Body of pancreas (tissue), 4 donors: ENCODE results near the gene CYFIP2. TPM values are rescaled to one million over a fixed set of nuclear protein-coding genes. Genes with fewer than 3 reads are reported as not detected.

Source experiments
- ATAC-seq: fragments of 150-250 bp; one replicate; pipeline ENCODE4 v1.9.1; 2016
- DNase-seq, 4 donors: peaks; one replicate each; pipeline ENCODE4 v3.0.0-alpha.2; 2019
- H3K27ac ChIP-seq, 4 donors: fragments of 200-600 bp; sonication (generic); 1 replicate in 3 of 4; 2 replicates in 1 of 4; pipeline versions ENCODE4 v1.5.1 to v1.6.1; 2016 to 2019; ENCODE audit warnings: mild to moderate bottlenecking in 1 of 4, mixed read lengths in 1 of 4, moderate library complexity in 1 of 4
- H3K27me3 ChIP-seq, 2 donors: fragments of 200-600 bp; sonication (generic); one replicate each; pipeline ENCODE4 v1.6.0; 2016; ENCODE audit warnings: mild to moderate bottlenecking in 1 of 2
- H3K36me3 ChIP-seq, 2 donors: fragments of 200-600 bp; sonication (generic); replicated peaks in 1 of 2; 2 replicates each; pipeline ENCODE4 v1.5.1; 2016; ENCODE audit warnings: low read depth in 2 of 2; ENCODE audit not compliant: insufficient read depth in 1 of 2
- H3K4me1 ChIP-seq: fragments of 200-600 bp; sonication (generic); one replicate; pipeline ENCODE4 v1.6.0; 2016
- H3K4me3 ChIP-seq, 2 donors: fragments of 200-600 bp; sonication (generic); 1 replicate in 1 of 2; 2 replicates in 1 of 2; pipeline ENCODE4 v1.5.1; 2016 to 2019
- H3K9me3 ChIP-seq, 3 donors: fragments of 200-600 bp; sonication (generic); 1 replicate in 2 of 3; 2 replicates in 1 of 3; pipeline ENCODE4 v1.5.1; 2016
- CTCF ChIP-seq, 7 experiments: fragments of 450-650 bp in 4 of 7; fragments of 200-600 bp in 3 of 7; sonication (generic) in 3 of 7; IDR thresholded peaks; one replicate each; pipeline ENCODE4 v1.5.1; 2016 to 2019; ENCODE audit warnings: antibody characterized with exemption in 7 of 7
- POLR2A ChIP-seq, 3 donors: fragments of 450-650 bp; IDR thresholded peaks; one replicate each; pipeline ENCODE4 v1.6.1; 2016; ENCODE audit warnings: antibody characterized with exemption in 3 of 3, mild to moderate bottlenecking in 2 of 3
- WGBS, 2 donors: methylation state at CpG; one replicate each; pipeline ENCODE4 v1.1.5; 2017; 5-methylcytosine and 5-hydroxymethylcytosine counted together
- intact Hi-C: fragments of 100-400 bp; cut with DNase I; formaldehyde crosslinking; loops from one replicate; pipeline ENCODE4 v1.15.1; 2023
- total RNA-seq, 2 donors: library from RNA; depleted of rRNA; stranded (reverse); fragments of >200 nt; gene quantifications; one replicate each; pipeline ENCODE4 v1.1.0, GENCODE V29; 2016

The CYFIP2 gene
- 10 to 100 TPM; 15.6 to 22.1 TPM for total RNA-seq

- peak in 1 of 3 donors; percentile 39 for TF ChIP-seq POLR2A (IDR thresholded peaks at IDR 0.05)
- TF ChIP-seq CTCF (IDR thresholded peaks at IDR 0.05): no peak
- peak within 1 kb of the TSS in 3 of 4 donors; percentile 57 to 78 (median 66) for H3K27ac ChIP-seq
- ATAC-seq: peak; percentile 90
Measured at GRCh38 chr5:157265714-157266285, at the start of gene CYFIP2. CYFIP2 (plus strand) TSS chr5:157266123; CDS start chr5:157285362, 19,239 bp downstream.

GRCh38 chr5:157216391-157217142, 49.4 kb upstream of the CYFIP2 start:
- Histone ChIP-seq H3K27me3 (no peaks in the 10 kb centered on the region), H3K36me3 (no peaks in the 10 kb centered on the region), H3K4me3 (no peak overlapping the region), H3K9me3 (no peaks in the 10 kb centered on the region), H3K4me1 (no peaks in the 10 kb centered on the region), H3K27ac (no peak overlapping the region)
- no peak for TF ChIP-seq POLR2A (IDR thresholded peaks at IDR 0.05)
- no peak for TF ChIP-seq CTCF (IDR thresholded peaks at IDR 0.05)
- WGBS, 2 donors: 60% methylated on average over 6 of the region's 6 CpGs
- intact Hi-C loops: no loop called here
- ATAC-seq (no peak), DNase-seq (no peak)

More at GRCh38 chr5:157265714-157266285, at the start of gene CYFIP2:
- Histone ChIP-seq H3K27me3 (no peaks in the 10 kb centered on the region), H3K9me3 (no peaks in the 10 kb centered on the region), H3K36me3 (no peaks in the 10 kb centered on the region), H3K4me3 (peak within 1 kb of the TSS; percentile 15 to 54), H3K4me1 (peaks cover 16% of the 10 kb centered on the region)
- WGBS, 2 donors: 0% methylated on average over 16 to 38 of the region's 58 CpGs
- intact Hi-C loops: no loop called here
- peak; percentile 56 to 73 (median 58) for DNase-seq

GRCh38 chr5:157217289-157218024, 48.5 kb upstream of the CYFIP2 start:
- no peak for ATAC-seq
- Histone ChIP-seq H3K4me3 (no peak overlapping the region), H3K27ac (no peak overlapping the region), H3K36me3 (no peaks in the 10 kb centered on the region), H3K9me3 (no peaks in the 10 kb centered on the region), H3K4me1 (no peaks in the 10 kb centered on the region), H3K27me3 (no peaks in the 10 kb centered on the region)
- DNase-seq: no peak
- WGBS, 2 donors: 39 to 61% methylated on average over 5 of the region's 5 CpGs
- no peak for TF ChIP-seq POLR2A (IDR thresholded peaks at IDR 0.05)
- no peak for TF ChIP-seq CTCF (IDR thresholded peaks at IDR 0.05)
- intact Hi-C loops: no loop called here

- DNase-seq (no peak), ATAC-seq (no peak)
- no peak overlapping the region for H3K27ac ChIP-seq
- no peaks in the 10 kb centered on the region for H3K27me3 ChIP-seq
- no peaks in the 10 kb centered on the region for H3K36me3 ChIP-seq
- intact Hi-C loops: no loop called here
- H3K9me3 ChIP-seq: no peaks in the 10 kb centered on the region
- H3K4me1 ChIP-seq: no peaks in the 10 kb centered on the region
- TF ChIP-seq POLR2A (IDR thresholded peaks at IDR 0.05) (no peak), CTCF (IDR thresholded peaks at IDR 0.05) (no peak)
- no peak overlapping the region for H3K4me3 ChIP-seq
- WGBS, 2 donors: 54 to 74% methylated on average over 9 of the region's 9 CpGs
Measured at GRCh38 chr5:157219491-157220271, 46.2 kb upstream of the CYFIP2 start.
